Measurements from ENCODE around the gene SNRNP200. TPM values are rescaled to one million over a fixed set of nuclear protein-coding genes. Genes with fewer than 3 reads are reported as not detected.

Gene SNRNP200
- total RNA-seq (100 to 1,000 TPM; 102 to 106 TPM), polyA plus RNA-seq (10 to 100 TPM; 65.9 to 74.1 TPM)
- long read RNA-seq, donor 1, full-length matches to known transcripts = 9 of 158 reads
- long read RNA-seq, donor 1, partial matches to known transcripts = 149 of 158 reads
- long read RNA-seq, donor 1, other reads (novel, unspliced or antisense) = 0 of 158 reads
- long read RNA-seq, donor 2, full-length matches to known transcripts = 2 of 43 reads
- long read RNA-seq, donor 2, partial matches to known transcripts = 41 of 43 reads
- long read RNA-seq, donor 2, other reads (novel, unspliced or antisense) = 0 of 43 reads
- long read RNA-seq, donor 3, full-length matches to known transcripts = 3 of 59 reads
- long read RNA-seq, donor 3, partial matches to known transcripts = 56 of 59 reads
- long read RNA-seq, donor 3, other reads (novel, unspliced or antisense) = 0 of 59 reads
- long read RNA-seq, donor 4, partial matches to known transcripts = 57 of 58 reads
- long read RNA-seq, donor 4, other reads (novel, unspliced or antisense) = 0 of 58 reads
- long read RNA-seq, donor 5, full-length matches to known transcripts = 9 of 137 reads
- long read RNA-seq, donor 5, partial matches to known transcripts = 128 of 137 reads
- long read RNA-seq, donor 5, other reads (novel, unspliced or antisense) = 0 of 137 reads

GRCh38 chr2:96305091-96305978 is at the start of gene SNRNP200:
SNRNP200 (minus strand) TSS chr2:96305546; CDS start chr2:96305437, 109 bp downstream.
- TF ChIP-seq, protein P1, sequence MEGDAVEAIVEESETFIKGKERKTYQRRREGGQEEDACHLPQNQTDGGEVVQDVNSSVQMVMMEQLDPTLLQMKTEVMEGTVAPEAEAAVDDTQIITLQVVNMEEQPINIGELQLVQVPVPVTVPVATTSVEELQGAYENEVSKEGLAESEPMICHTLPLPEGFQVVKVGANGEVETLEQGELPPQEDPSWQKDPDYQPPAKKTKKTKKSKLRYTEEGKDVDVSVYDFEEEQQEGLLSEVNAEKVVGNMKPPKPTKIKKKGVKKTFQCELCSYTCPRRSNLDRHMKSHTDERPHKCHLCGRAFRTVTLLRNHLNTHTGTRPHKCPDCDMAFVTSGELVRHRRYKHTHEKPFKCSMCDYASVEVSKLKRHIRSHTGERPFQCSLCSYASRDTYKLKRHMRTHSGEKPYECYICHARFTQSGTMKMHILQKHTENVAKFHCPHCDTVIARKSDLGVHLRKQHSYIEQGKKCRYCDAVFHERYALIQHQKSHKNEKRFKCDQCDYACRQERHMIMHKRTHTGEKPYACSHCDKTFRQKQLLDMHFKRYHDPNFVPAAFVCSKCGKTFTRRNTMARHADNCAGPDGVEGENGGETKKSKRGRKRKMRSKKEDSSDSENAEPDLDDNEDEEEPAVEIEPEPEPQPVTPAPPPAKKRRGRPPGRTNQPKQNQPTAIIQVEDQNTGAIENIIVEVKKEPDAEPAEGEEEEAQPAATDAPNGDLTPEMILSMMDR (IDR thresholded peaks at IDR 0.05; ENCODE audit: control extremely low read depth, extremely low read depth) = no peak
- peak within 1 kb of the TSS; percentile 96 for H3K4me3 ChIP-seq
- H3K4me1 ChIP-seq (ENCODE audit: control insufficient read depth in 5 of 5, insufficient read depth in 5 of 5, low read length in 5 of 5) = peaks cover 4 to 17% (median 12%) of the 10 kb centered on the region in 5 donors
- WGBS, 2 donors = 1% methylated on average over 61 of the region's 61 CpGs
- H3K27ac ChIP-seq (ENCODE audit: low read depth in 1 of 2, low read length in 1 of 2) = peak within 1 kb of the TSS; percentile 91 to 95
- H3K27me3 ChIP-seq (ENCODE audit: control insufficient read depth in 3 of 3, insufficient read depth in 3 of 3, low read length in 2 of 3) = no peaks in the 10 kb centered on the region
- ATAC-seq (ENCODE audit: insufficient read depth, low FRiP score) (peak; percentile 100), DNase-seq (peak; percentile 88 to 92 (median 91))
- H3K9me3 ChIP-seq (ENCODE audit: control insufficient read depth in 4 of 4, insufficient read depth in 3 of 4, low read length in 3 of 4) = no peaks in the 10 kb centered on the region
- peak within 1 kb of the TSS; percentile 89 to 96 for H3K9ac ChIP-seq (ENCODE audit: insufficient read depth in 1 of 2, low read length in 2 of 2)
- H3K36me3 ChIP-seq (ENCODE audit: control insufficient read depth in 4 of 4, insufficient read depth in 4 of 4, low read length in 4 of 4) = peaks cover 18 to 33% (median 24%) of the 10 kb centered on the region in 4 donors

- Histone ChIP-seq H3K27ac (ENCODE audit: low read depth in 1 of 2, low read length in 1 of 2) (no peak overlapping the region), H3K4me3 (no peak overlapping the region), H3K4me1 (ENCODE audit: control insufficient read depth in 5 of 5, insufficient read depth in 5 of 5, low read length in 5 of 5) (peaks cover 0 to 7% (median 0%) of the 10 kb centered on the region in 5 donors), H3K36me3 (ENCODE audit: control insufficient read depth in 4 of 4, insufficient read depth in 4 of 4, low read length in 4 of 4) (peaks cover 0 to 7% (median 2%) of the 10 kb centered on the region in 4 donors), H3K9me3 (ENCODE audit: control insufficient read depth in 4 of 4, insufficient read depth in 3 of 4, low read length in 3 of 4) (no peaks in the 10 kb centered on the region), H3K9ac (ENCODE audit: insufficient read depth in 1 of 2, low read length in 2 of 2) (no peak overlapping the region), H3K27me3 (ENCODE audit: control insufficient read depth in 3 of 3, insufficient read depth in 3 of 3, low read length in 2 of 3) (no peaks in the 10 kb centered on the region)
- TF ChIP-seq, protein P1 (IDR thresholded peaks at IDR 0.05; ENCODE audit: control extremely low read depth, extremely low read depth) = no peak
- 94 to 96% methylated on average over 4 of the region's 4 CpGs for WGBS, 2 donors
- DNase-seq (no peak), ATAC-seq (ENCODE audit: insufficient read depth, low FRiP score) (no peak)
Measured at GRCh38 chr2:96354492-96354891, 49.1 kb upstream of the SNRNP200 start.

- peak in 1 of 3 donors; percentile 24 for DNase-seq
- Histone ChIP-seq H3K9me3 (ENCODE audit: control insufficient read depth in 4 of 4, insufficient read depth in 3 of 4, low read length in 3 of 4) (no peaks in the 10 kb centered on the region), H3K27ac (ENCODE audit: low read depth in 1 of 2, low read length in 1 of 2) (peak overlapping the region in 1 of 2 donors; percentile 60), H3K4me3 (no peak overlapping the region), H3K36me3 (ENCODE audit: control insufficient read depth in 4 of 4, insufficient read depth in 4 of 4, low read length in 4 of 4) (peaks cover 0 to 7% (median 2%) of the 10 kb centered on the region in 4 donors), H3K27me3 (ENCODE audit: control insufficient read depth in 3 of 3, insufficient read depth in 3 of 3, low read length in 2 of 3) (no peaks in the 10 kb centered on the region), H3K9ac (ENCODE audit: insufficient read depth in 1 of 2, low read length in 2 of 2) (no peak overlapping the region), H3K4me1 (ENCODE audit: control insufficient read depth in 5 of 5, insufficient read depth in 5 of 5, low read length in 5 of 5) (peaks cover 0 to 7% (median 0%) of the 10 kb centered on the region in 5 donors)
- TF ChIP-seq, protein P1 (IDR thresholded peaks at IDR 0.05; ENCODE audit: control extremely low read depth, extremely low read depth) = no peak
- ATAC-seq (ENCODE audit: insufficient read depth, low FRiP score) = no peak
- WGBS, 2 donors = 52 to 62% methylated on average over 4 of the region's 4 CpGs
Measured at GRCh38 chr2:96353606-96354101, 48.3 kb upstream of the SNRNP200 start.
